Right ventricle myocardium inferior (tissue), 1 donor: ENCODE measurements around the gene MTCL1. TPM values are rescaled to one million over a fixed set of nuclear protein-coding genes. Genes with fewer than 3 reads are reported as not detected.
A peak's percentile ranks its signal among the peaks of the same experiment; 100 is the strongest.

Experiments
- ATAC-seq: fragments of 200-7000 bp; cut with Tn5 transposase; one replicate; pipeline ENCODE4 v1.9.1; 2020; ENCODE audit warnings: mild to moderate bottlenecking, moderate library complexity
- DNase-seq: peaks from one replicate; pipeline ENCODE4 v3.0.0; 2021; ENCODE audit errors: missing footprints
- intact Hi-C: fragments of 100-400 bp; cut with DNase I; formaldehyde crosslinking; loops from one replicate; pipeline ENCODE4 v1.11.0; 2022
- total RNA-seq: library from RNA; stranded (reverse); fragmentation: NEBNext Ultra II Directional; extraction: Animal tissue kit (Norgen Biotek cat#: 25700); gene quantifications from one replicate; pipeline ENCODE4 v1.2.1, GENCODE V29; 2021
- donor health status: DM: no; HTN: yes; CAD: no; lungs with severe emphysema.

Gene MTCL1
- total RNA-seq, 1 donor from 2014 or later: 7.0 TPM

GRCh38 chr18:8726963-8727705, 21.8 kb downstream of the MTCL1 start:
- ATAC-seq (no peak), DNase-seq (no peak)
- intact Hi-C loops: no loop called here

- ATAC-seq (peak; percentile 81), DNase-seq (no peak)
- intact Hi-C loops: no loop called here
Observed at GRCh38 chr18:8730080-8730827, 24.9 kb downstream of the MTCL1 start.

GRCh38 chr18:8732442-8733360, 27.3 kb downstream of the MTCL1 start:
- ATAC-seq: no peak
- intact Hi-C loops: no loop called here
- no peak for DNase-seq

GRCh38 chr18:8734496-8734895, 29.1 kb downstream of the MTCL1 start:
- ATAC-seq (peak; percentile 33), DNase-seq (no peak)
- intact Hi-C loops: no loop called here

- intact Hi-C loops: no loop called here
- DNase-seq (no peak), ATAC-seq (no peak)
Observed at GRCh38 chr18:8735274-8735673, 29.9 kb downstream of the MTCL1 start.

DNA sequence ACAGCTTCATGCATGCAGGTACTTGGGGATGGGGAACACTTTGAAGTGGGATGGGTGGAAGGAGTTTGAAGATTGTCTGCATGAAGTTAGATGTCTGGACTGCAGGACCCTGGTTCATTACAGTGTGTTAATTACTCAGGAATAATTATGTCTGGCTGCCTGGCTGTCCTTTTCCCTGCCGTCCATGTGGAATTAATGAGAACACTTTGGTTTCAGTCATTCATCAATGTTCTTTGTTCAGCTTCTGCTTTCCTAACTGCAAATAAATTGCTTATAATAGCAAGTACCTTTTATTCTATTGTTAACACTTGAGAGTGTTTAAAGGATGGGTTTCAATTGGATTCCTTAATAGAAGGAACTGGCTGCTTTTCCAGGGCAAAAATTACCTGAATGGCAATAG, 35.8 kb downstream of the MTCL1 start:
- DNase-seq (no peak), ATAC-seq (no peak)
- intact Hi-C loops: no loop called here

DNA sequence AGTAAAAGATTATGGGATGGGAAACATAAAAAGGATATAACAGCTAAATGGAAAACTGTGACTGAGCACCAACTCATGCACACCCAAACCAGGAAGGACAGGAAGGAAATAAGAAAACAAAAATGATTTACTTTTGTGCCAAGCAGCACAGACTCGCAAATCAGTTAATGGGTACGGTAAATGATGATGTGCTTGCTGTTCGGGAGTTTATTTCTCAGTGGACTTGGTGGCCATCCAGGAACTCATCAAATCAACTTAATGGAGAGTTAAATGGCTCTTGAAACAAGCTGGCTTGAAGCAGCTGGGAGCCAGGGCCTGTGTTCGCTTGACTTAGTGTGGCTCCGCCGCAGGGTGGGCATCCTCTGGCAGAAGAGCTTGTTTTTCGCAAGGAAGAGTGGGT, 36.2 kb downstream of the MTCL1 start:
- ATAC-seq (no peak), DNase-seq (no peak)
- intact Hi-C loops: no loop called here

- intact Hi-C loops: no loop called here
- DNase-seq: no peak
Observed at GRCh38 chr18:8742387-8743361, 37.3 kb downstream of the MTCL1 start.

GRCh38 chr18:8744038-8744437, 38.7 kb downstream of the MTCL1 start:
- DNase-seq: no peak
- ATAC-seq: no peak
- intact Hi-C loops: no loop called here

More at GRCh38 chr18:8742387-8743361, 37.3 kb downstream of the MTCL1 start:
- no peak for ATAC-seq

DNA sequence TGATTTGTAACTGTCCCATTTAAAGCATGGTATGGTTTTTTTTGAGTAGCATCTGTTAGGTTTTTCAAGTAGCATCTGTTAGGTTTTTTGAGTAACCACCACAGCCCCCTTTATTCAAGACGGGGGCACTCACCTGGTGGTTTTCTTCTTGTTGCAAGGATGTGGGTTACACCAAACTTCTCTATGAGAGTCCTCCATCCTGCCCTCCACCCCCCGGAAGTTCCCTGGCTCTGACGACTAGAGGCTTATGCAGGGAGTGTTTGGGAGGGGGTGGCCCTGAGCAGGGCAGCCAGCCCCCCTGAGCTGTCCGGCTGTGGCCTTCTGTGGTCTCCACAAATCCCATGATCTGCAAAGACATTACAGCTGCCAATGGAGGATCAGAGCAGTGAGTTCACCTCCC, 39.3 kb downstream of the MTCL1 start:
- intact Hi-C loops: no loop called here

DNA sequence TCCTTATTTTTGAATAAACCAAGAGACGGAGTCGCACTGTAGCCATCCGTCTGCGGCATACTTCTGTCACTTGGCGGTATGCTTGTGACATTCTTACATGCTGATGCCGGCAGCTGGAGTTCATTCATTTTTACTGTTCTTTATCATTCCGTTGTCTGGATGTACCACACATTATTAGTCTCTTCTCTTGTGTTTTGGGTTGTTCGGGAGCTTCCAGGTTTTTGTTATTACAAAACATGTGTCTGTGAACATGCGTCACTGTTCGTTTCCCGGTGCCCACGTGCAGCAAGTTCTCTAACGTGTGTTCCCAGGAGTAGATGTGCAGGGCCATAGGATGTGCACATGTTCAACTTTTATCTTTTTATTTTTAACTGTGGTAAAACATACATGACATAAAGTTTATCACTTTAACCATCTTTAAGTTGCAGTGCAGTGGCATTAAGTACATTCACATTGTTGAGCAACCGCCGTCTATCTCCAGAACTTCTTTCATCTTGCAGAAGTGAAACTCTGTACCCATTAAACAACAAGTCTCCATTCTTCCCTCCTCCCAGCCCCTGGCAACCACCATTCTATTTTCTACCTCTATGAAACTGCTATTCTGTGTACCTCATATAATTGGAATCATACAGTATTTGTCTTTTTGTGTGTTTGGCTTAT, 40.1 kb downstream of the MTCL1 start:
- no peak for ATAC-seq
- DNase-seq: no peak
- intact Hi-C loops: no loop called here

More for the DNA sequence above, 39.3 kb downstream of the MTCL1 start:
- no peak for ATAC-seq
- DNase-seq: no peak

DNA sequence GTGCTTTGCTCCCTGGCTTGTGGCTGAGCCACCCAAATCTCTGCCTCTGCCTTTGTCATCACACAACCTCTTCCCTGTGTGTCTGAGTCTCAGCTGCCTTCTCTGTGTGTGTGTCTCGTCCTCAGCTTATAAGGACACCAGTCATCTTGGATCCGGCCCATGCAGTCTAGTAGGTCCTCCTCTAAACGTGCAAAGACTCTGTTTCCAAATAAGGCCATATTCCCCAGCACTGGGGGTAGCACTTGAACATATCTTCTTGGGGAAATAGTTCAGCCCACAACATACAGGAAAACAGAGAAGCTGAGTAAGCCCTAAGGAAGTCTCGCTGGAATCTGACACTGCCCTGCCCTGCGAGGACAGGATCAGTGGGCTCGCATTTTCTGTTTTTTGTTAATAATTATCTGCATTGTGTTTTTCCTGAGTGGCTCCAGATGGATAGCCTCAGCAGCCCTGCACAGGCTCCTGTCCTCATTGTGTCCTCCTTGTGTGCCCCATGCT, 42.1 kb downstream of the MTCL1 start:
- no peak for ATAC-seq

GRCh38 chr18:8749492-8749891, 44.1 kb downstream of the MTCL1 start:
- no peak for ATAC-seq
- no peak for DNase-seq
- intact Hi-C loops: no loop called here

More for the DNA sequence above, 42.1 kb downstream of the MTCL1 start:
- DNase-seq: no peak
- intact Hi-C loops: no loop called here

GRCh38 chr18:8750954-8751415, 45.6 kb downstream of the MTCL1 start:
- intact Hi-C loops: no loop called here
- DNase-seq: no peak
- ATAC-seq: no peak

GRCh38 chr18:8751692-8752091, 46.3 kb downstream of the MTCL1 start:
- ATAC-seq: no peak
- DNase-seq: no peak
- intact Hi-C loops: no loop called here

DNA sequence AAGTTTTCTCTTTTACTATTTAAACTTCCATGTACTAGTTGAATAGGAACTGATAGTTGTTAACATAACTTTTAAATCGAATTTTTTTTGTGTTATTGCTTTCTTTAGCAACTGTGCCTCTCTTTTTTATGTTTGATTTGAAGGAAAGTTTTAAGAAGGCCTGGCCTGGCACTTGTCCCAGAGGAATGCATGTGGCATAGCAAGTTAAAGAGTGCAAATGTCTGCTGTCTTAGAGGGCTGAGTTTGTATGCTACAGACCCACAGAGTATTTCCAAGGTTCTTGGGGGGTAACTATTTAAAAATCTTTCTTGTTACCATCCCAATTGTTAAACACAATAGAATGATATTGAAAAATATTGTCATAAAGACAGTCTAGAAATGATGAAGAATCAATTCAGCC, 47.0 kb downstream of the MTCL1 start:
- intact Hi-C loops: no loop called here
- DNase-seq (no peak), ATAC-seq (no peak)
